Mucosa of rectum (tissue), 2 donors: ENCODE data around the gene IL22RA1.

Source experiments
- H3K27ac ChIP-seq, 2 donors: one replicate each; pipeline ENCODE4 v1.7.0; 2013; ENCODE audit warnings: inconsistent platforms in 2 of 2, low read depth in 2 of 2, low read length in 2 of 2
- H3K27me3 ChIP-seq, 2 donors: one replicate each; pipeline ENCODE4 v1.7.0; 2013; ENCODE audit warnings: low read length in 2 of 2; ENCODE audit not compliant: control insufficient read depth in 2 of 2, insufficient read depth in 2 of 2
- H3K36me3 ChIP-seq, 2 donors: one replicate each; pipeline ENCODE4 v1.7.0; 2013; ENCODE audit warnings: low read length in 2 of 2; ENCODE audit not compliant: control insufficient read depth in 2 of 2, insufficient read depth in 2 of 2
- H3K4me1 ChIP-seq, 2 donors: one replicate each; pipeline ENCODE4 v1.7.0; 2013; ENCODE audit warnings: low read length in 2 of 2, mild to moderate bottlenecking in 1 of 2; ENCODE audit not compliant: control insufficient read depth in 2 of 2, insufficient read depth in 2 of 2
- H3K4me3 ChIP-seq, 2 donors: one replicate each; pipeline ENCODE4 v1.7.0; 2013; ENCODE audit warnings: low read length in 2 of 2
- H3K9ac ChIP-seq, 2 donors: one replicate each; pipeline ENCODE4 v1.7.0; 2013; ENCODE audit warnings: low read length in 2 of 2, low read depth in 1 of 2, mild to moderate bottlenecking in 1 of 2
- H3K9me3 ChIP-seq, 2 donors: one replicate each; pipeline ENCODE4 v1.7.0; 2013; ENCODE audit warnings: low read length in 2 of 2; ENCODE audit not compliant: control insufficient read depth in 2 of 2
- donor health status: healthy.
- donor health status: Normal muscosa, but diverticular disease.

Gene IL22RA1

GRCh38 chr1:24125456-24125855 is 17.5 kb downstream of the IL22RA1 start:
- Histone ChIP-seq H3K4me1 (peaks cover 5 to 10% of the 10 kb centered on the region in 2 donors), H3K27ac (no peak overlapping the region), H3K36me3 (peaks cover 8 to 11% of the 10 kb centered on the region in 2 donors), H3K9me3 (no peaks in the 10 kb centered on the region), H3K27me3 (no peaks in the 10 kb centered on the region), H3K4me3 (no peak overlapping the region), H3K9ac (no peak overlapping the region)

DNA sequence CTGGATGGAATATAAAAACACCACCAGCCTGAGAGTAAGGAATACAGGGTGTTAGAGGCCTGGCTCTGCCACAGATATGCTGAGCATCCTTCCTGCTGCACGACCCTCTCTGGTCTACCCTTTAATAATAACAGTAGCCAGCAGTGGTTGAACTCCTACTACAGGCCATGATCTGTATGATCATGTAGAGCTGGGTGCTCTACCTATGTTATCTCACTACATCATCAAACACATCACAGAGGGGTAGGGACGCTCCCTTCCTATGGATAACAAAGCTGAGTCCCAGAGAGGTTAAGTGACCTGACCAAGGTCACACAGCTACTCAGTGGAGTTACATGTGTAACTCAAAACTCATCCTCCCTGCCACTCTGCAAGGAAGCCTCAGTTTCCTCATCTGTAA is 18.0 kb downstream of the IL22RA1 start:
- Histone ChIP-seq H3K27ac (no peak overlapping the region), H3K27me3 (no peaks in the 10 kb centered on the region), H3K9me3 (no peaks in the 10 kb centered on the region), H3K9ac (no peak overlapping the region), H3K4me1 (peaks cover 6 to 15% of the 10 kb centered on the region in 2 donors), H3K4me3 (no peak overlapping the region), H3K36me3 (peaks cover 8 to 11% of the 10 kb centered on the region in 2 donors)

DNA sequence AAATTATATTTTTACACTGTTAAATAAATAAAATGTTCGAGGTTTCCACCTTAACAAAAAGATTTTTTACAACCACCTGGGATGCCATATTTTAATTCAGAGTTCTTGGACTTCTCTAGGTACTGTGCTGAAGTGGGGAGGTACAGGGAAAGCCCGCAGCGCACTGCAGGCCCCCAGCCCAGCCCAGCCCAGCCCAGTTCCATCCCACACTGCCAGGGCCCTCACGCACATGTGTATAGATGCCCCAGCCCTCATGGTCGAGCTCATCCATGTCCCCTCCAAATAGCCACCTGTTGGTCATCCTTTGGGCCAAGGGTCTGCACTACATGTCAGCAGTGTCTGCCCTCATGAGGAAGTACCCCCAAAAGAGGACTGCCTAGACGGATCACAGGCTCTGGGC is 19.3 kb downstream of the IL22RA1 start:
- H3K36me3 ChIP-seq = peaks cover 8 to 11% of the 10 kb centered on the region in 2 donors
- H3K4me1 ChIP-seq = peaks cover 19 to 28% of the 10 kb centered on the region in 2 donors

DNA sequence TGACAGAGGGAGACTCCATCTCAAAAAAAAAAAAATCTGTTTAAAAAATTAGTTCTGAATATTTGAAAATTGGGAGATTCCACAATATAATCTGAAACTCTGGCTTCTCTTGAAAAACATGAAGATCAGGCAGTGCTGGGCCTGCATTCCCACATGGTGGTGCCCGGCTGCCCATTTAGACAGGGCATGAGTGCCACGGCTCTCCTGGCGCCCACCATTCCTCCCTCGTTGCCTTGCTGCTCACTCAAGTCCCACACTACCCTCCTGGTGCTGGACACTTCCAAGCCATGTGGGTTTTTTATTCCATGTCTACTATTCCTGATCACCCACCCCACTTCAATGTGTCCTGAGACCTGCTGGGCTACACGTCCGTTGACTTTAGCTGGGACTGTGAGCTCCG is 20.2 kb downstream of the IL22RA1 start:
- Histone ChIP-seq H3K9ac (no peak overlapping the region), H3K36me3 (peaks cover 8 to 10% of the 10 kb centered on the region in 2 donors)

More for the DNA sequence above, 19.3 kb downstream of the IL22RA1 start:
- H3K4me3 ChIP-seq = no peak overlapping the region
- no peak overlapping the region for H3K9ac ChIP-seq
- H3K27ac ChIP-seq = no peak overlapping the region
- H3K9me3 ChIP-seq = no peaks in the 10 kb centered on the region
- H3K27me3 ChIP-seq = no peaks in the 10 kb centered on the region

GRCh38 chr1:24121406-24121805 is 21.5 kb downstream of the IL22RA1 start:
- Histone ChIP-seq H3K4me1 (peaks cover 23 to 44% of the 10 kb centered on the region in 2 donors), H3K27ac (peak overlapping the region in 1 of 2 donors; percentile 90), H3K9ac (peak overlapping the region in 1 of 2 donors; percentile 61), H3K4me3 (no peak overlapping the region), H3K9me3 (no peaks in the 10 kb centered on the region), H3K27me3 (no peaks in the 10 kb centered on the region), H3K36me3 (peaks cover 6 to 8% of the 10 kb centered on the region in 2 donors)

More for the DNA sequence above, 20.2 kb downstream of the IL22RA1 start:
- peaks cover 23 to 33% of the 10 kb centered on the region in 2 donors for H3K4me1 ChIP-seq
- no peaks in the 10 kb centered on the region for H3K27me3 ChIP-seq
- H3K4me3 ChIP-seq = no peak overlapping the region
- no peak overlapping the region for H3K27ac ChIP-seq
- no peaks in the 10 kb centered on the region for H3K9me3 ChIP-seq

GRCh38 chr1:24120965-24121364 is 22.0 kb downstream of the IL22RA1 start:
- H3K4me3 ChIP-seq = peak overlapping the region in 1 of 2 donors; percentile 37
- H3K27me3 ChIP-seq = no peaks in the 10 kb centered on the region
- peak overlapping the region; percentile 87 to 90 for H3K27ac ChIP-seq
- peak overlapping the region; percentile 24 to 61 for H3K9ac ChIP-seq
- peaks cover 6% of the 10 kb centered on the region in 2 donors for H3K36me3 ChIP-seq
- peaks cover 23 to 44% of the 10 kb centered on the region in 2 donors for H3K4me1 ChIP-seq
- no peaks in the 10 kb centered on the region for H3K9me3 ChIP-seq

GRCh38 chr1:24119859-24120756 is 22.8 kb downstream of the IL22RA1 start:
- Histone ChIP-seq H3K4me3 (peak overlapping the region; percentile 37 to 40), H3K4me1 (peaks cover 23 to 44% of the 10 kb centered on the region in 2 donors), H3K27me3 (no peaks in the 10 kb centered on the region), H3K9ac (peak overlapping the region; percentile 44 to 61), H3K36me3 (peaks cover under 1 to 2% of the 10 kb centered on the region in 2 donors), H3K27ac (peak overlapping the region; percentile 87 to 90), H3K9me3 (no peaks in the 10 kb centered on the region)

- Histone ChIP-seq H3K4me1 (peaks cover 23 to 44% of the 10 kb centered on the region in 2 donors), H3K9ac (peak overlapping the region in 1 of 2 donors; percentile 61), H3K27ac (peak overlapping the region; percentile 87 to 90), H3K9me3 (no peaks in the 10 kb centered on the region), H3K4me3 (no peak overlapping the region), H3K36me3 (no peaks in the 10 kb centered on the region), H3K27me3 (no peaks in the 10 kb centered on the region)
Observed at GRCh38 chr1:24119489-24119858, 23.5 kb downstream of the IL22RA1 start.

GRCh38 chr1:24118410-24119242 is 24.3 kb downstream of the IL22RA1 start:
- Histone ChIP-seq H3K4me1 (peaks cover 23 to 45% of the 10 kb centered on the region in 2 donors), H3K27me3 (no peaks in the 10 kb centered on the region), H3K4me3 (no peak overlapping the region), H3K9ac (peak overlapping the region in 1 of 2 donors; percentile 61), H3K36me3 (no peaks in the 10 kb centered on the region), H3K9me3 (no peaks in the 10 kb centered on the region), H3K27ac (peak overlapping the region; percentile 87 to 90)
